HG02623 (cell line): ENCODE data around the gene NT5DC1.

Experiments used
- ATAC-seq: cut with Tn5 transposase; IDR thresholded peaks from one replicate; pipeline ENCODE4 v1.9.1; 2021; ENCODE audit warnings: moderate library complexity; ENCODE audit not compliant: unreplicated experiment

Gene NT5DC1

DNA sequence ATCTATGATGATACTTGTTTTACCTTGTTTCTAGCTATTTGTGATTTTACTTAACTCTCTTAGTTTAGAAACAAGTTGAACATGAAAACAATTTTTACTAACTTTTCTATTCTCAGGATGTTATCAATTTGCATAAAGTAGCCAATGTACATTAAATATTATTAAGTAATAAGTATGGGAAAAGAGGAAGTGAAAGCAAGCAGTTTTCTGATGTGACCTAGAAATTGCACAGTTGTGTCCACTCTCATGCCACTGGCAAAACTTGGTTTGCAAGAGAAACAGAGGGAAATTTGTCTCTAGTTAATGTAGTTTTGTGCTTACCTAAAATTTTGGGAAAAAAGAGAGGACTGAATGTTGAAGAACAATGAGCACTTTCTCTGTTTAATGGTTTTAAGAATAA lies 198.3 kb downstream of the NT5DC1 start:
- ATAC-seq, result no peak
